GM12891 (cell line): ENCODE data around the gene SORBS1.

Experiments
- DNase-seq: peaks from one replicate; pipeline ENCODE4 v3.0.0; 2011; ENCODE audit warnings: low spot score; ENCODE audit not compliant: insufficient read length
- FAIRE-seq: peaks from 2 replicates; lab custom pipeline; 2011; peaks lifted over from hg19 to GRCh38; lab: Jason Lieb, UNC
- PAX5 ChIP-seq: IDR thresholded peaks from 2 replicates; pipeline ENCODE4 v1.6.1; 2011; ENCODE audit warnings: low read length, moderate library complexity, mild to moderate bottlenecking; ENCODE audit not compliant: insufficient read depth, severe bottlenecking
- POLR2A ChIP-seq: IDR thresholded peaks from 2 replicates; pipeline ENCODE4 v1.6.1; 2011; ENCODE audit warnings: low read depth, low read length, control low read depth
- POLR2AphosphoS5 ChIP-seq: IDR thresholded peaks from 2 replicates; pipeline ENCODE4 v1.6.1; 2011; ENCODE audit warnings: low read depth, low read length, control low read depth
- POU2F2 ChIP-seq: IDR thresholded peaks from 2 replicates; pipeline ENCODE4 v1.6.1; 2011; ENCODE audit warnings: low read depth, mild to moderate bottlenecking, control low read depth, low read length, moderate library complexity
- SPI1 ChIP-seq: IDR thresholded peaks from 2 replicates; pipeline ENCODE4 v1.6.1; 2011; ENCODE audit warnings: low read depth, low read length, control low read depth
- TAF1 ChIP-seq: IDR thresholded peaks from 2 replicates; pipeline ENCODE4 v1.6.1; 2011; ENCODE audit warnings: low read depth, low read length, control low read depth

Gene SORBS1

GRCh38 chr10:95303950-95304349, 257.2 kb downstream of the SORBS1 start:
- no peak for FAIRE-seq
- no peak for TF ChIP-seq PAX5
- TF ChIP-seq POLR2AphosphoS5 = no peak
- TF ChIP-seq TAF1 = no peak
- no peak for TF ChIP-seq POLR2A
- no peak for TF ChIP-seq SPI1
- no peak for TF ChIP-seq POU2F2
- no peak for DNase-seq

GRCh38 chr10:95303535-95303934, 257.6 kb downstream of the SORBS1 start:
- no peak for TF ChIP-seq SPI1
- no peak for TF ChIP-seq POLR2AphosphoS5
- no peak for TF ChIP-seq TAF1
- no peak for TF ChIP-seq PAX5
- TF ChIP-seq POLR2A = no peak
- FAIRE-seq (no peak), DNase-seq (no peak)

GRCh38 chr10:95300022-95300539, 261.1 kb downstream of the SORBS1 start:
- FAIRE-seq = peak; percentile 45
- DNase-seq = no peak
- TF ChIP-seq POU2F2 (no peak), TAF1 (no peak), PAX5 (no peak), SPI1 (no peak), POLR2AphosphoS5 (no peak)

- DNase-seq (peak; percentile 30), FAIRE-seq (peak; percentile 94)
- TF ChIP-seq POLR2A (no peak), SPI1 (peak; percentile 86), TAF1 (no peak), POLR2AphosphoS5 (no peak), POU2F2 (no peak), PAX5 (no peak)
Observed at GRCh38 chr10:95297402-95297801, 263.8 kb downstream of the SORBS1 start.

GRCh38 chr10:95296764-95297163, 264.4 kb downstream of the SORBS1 start:
- TF ChIP-seq TAF1 (no peak), SPI1 (no peak), POLR2A (no peak), PAX5 (no peak), POU2F2 (no peak), POLR2AphosphoS5 (no peak)
- DNase-seq (no peak), FAIRE-seq (no peak)

GRCh38 chr10:95295031-95295755, 266.0 kb downstream of the SORBS1 start:
- DNase-seq (peak; percentile 58), FAIRE-seq (peak; percentile 94)
- TF ChIP-seq POLR2AphosphoS5 = peak; percentile 91
- peak; percentile 94 for TF ChIP-seq POLR2A
- peak; percentile 100 for TF ChIP-seq PAX5
- TF ChIP-seq SPI1 = 0 out of 2 replicates have a peak, but pooled peaks have one; percentile 16
- peak; percentile 83 for TF ChIP-seq TAF1
- TF ChIP-seq POU2F2 = peak; percentile 78

- no peak for FAIRE-seq
- DNase-seq = no peak
- TF ChIP-seq TAF1 = no peak
Observed at GRCh38 chr10:95293631-95294030, 267.5 kb downstream of the SORBS1 start.

GRCh38 chr10:95291365-95292039, 269.7 kb downstream of the SORBS1 start:
- FAIRE-seq (peak; percentile 31), DNase-seq (no peak)
- TF ChIP-seq SPI1 = no peak
- TF ChIP-seq TAF1 = 0 out of 2 replicates have a peak, but pooled peaks have one; percentile 7
- TF ChIP-seq POU2F2 = no peak
- peak; percentile 28; the same call in 1 of the 2 replicates for TF ChIP-seq POLR2A
- no peak for TF ChIP-seq PAX5
- no peak for TF ChIP-seq POLR2AphosphoS5
